ENCODE results near the gene HMCN1.

Gene HMCN1

GRCh38 chr1:185701650-185702049 lies 32.5 kb upstream of the HMCN1 start:
- Histone ChIP-seq H3K4me3 (ENCODE audit: insufficient read depth in 1 of 2, low read depth in 1 of 2, low read length in 2 of 2) (no peak overlapping the region), H3K79me1 (replicated peaks; ENCODE audit: low read length, poor library complexity, severe bottlenecking) (no peaks in the 10 kb centered on the region), H3K23ac (ENCODE audit: low read length in 2 of 2) (no peak overlapping the region), H3K4me2 (ENCODE audit: low read length, poor library complexity, severe bottlenecking) (no peak overlapping the region), H2BK15ac (ENCODE audit: low read depth, poor library complexity, severe bottlenecking) (no peak overlapping the region), H2AK5ac (ENCODE audit: low read length, severe bottlenecking) (no peak overlapping the region), H3K27me3 (ENCODE audit: control insufficient read depth in 1 of 2, insufficient read depth in 1 of 2, low read length in 2 of 2) (no peaks in the 10 kb centered on the region), H3K14ac (ENCODE audit: low read length in 2 of 2) (no peak overlapping the region), H4K8ac (ENCODE audit: low read length) (no peak overlapping the region), H3K36me3 (ENCODE audit: control insufficient read depth in 1 of 2, insufficient read depth in 2 of 2, low read depth in 1 of 2, low read length in 2 of 2) (no peaks in the 10 kb centered on the region), H2BK12ac (ENCODE audit: low read length in 2 of 2) (no peak overlapping the region), H3K27ac (ENCODE audit: low read length, poor library complexity, severe bottlenecking) (no peak overlapping the region), H2BK5ac (ENCODE audit: low read depth, low read length, poor library complexity, severe bottlenecking) (no peak overlapping the region), H2AFZ (ENCODE audit: low read depth, low read length) (no peak overlapping the region), H2BK120ac (ENCODE audit: low read depth, low read length) (no peak overlapping the region), H3K4ac (ENCODE audit: low read depth in 1 of 2, low read length in 2 of 2) (no peak overlapping the region), H3K4me1 (ENCODE audit: control insufficient read depth, insufficient read depth, low read depth, low read length) (no peaks in the 10 kb centered on the region), H3K9ac (ENCODE audit: low read length) (no peak overlapping the region), H4K91ac (ENCODE audit: low read length) (no peak overlapping the region), H3K18ac (ENCODE audit: low read depth in 1 of 2, low read length in 2 of 2) (no peak overlapping the region), H3K9me3 (ENCODE audit: control insufficient read depth, low read length) (no peaks in the 10 kb centered on the region)
- 100% methylated on average over 1 of the region's 2 CpGs for WGBS
- no peak for DNase-seq

DNA sequence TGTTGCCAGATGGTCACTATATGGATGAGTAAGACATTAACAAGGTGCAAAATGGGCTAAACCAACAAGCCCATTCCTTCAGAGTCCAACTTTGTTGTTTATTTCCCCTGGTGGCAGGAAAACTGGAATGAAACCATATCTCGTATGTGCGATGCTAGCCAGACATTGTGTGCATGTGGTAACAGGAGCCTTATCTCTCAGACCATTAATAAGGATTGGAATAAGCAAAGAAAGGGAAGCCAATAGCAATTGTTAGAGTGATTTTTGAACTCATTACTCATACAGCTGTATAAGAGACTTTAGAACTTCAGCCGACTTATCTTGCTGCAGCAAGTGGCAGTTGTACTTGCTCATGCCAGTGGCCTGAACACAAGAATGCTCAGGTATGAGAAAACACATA lies 30.0 kb upstream of the HMCN1 start:
- no peak overlapping the region for H2AK5ac ChIP-seq (ENCODE audit: low read length, severe bottlenecking)
- no peaks in the 10 kb centered on the region for H3K27me3 ChIP-seq (ENCODE audit: control insufficient read depth in 1 of 2, insufficient read depth in 1 of 2, low read length in 2 of 2)
- no peak overlapping the region for H4K8ac ChIP-seq (ENCODE audit: low read length)
- no peak overlapping the region for H2BK120ac ChIP-seq (ENCODE audit: low read depth, low read length)
- no peak overlapping the region for H3K18ac ChIP-seq (ENCODE audit: low read depth in 1 of 2, low read length in 2 of 2)
- H3K23ac ChIP-seq (ENCODE audit: low read length in 2 of 2), result no peak overlapping the region
- H3K14ac ChIP-seq (ENCODE audit: low read length in 2 of 2), result no peak overlapping the region
- no peak overlapping the region for H2BK15ac ChIP-seq (ENCODE audit: low read depth, poor library complexity, severe bottlenecking)
- no peak overlapping the region for H3K4me3 ChIP-seq (ENCODE audit: insufficient read depth in 1 of 2, low read depth in 1 of 2, low read length in 2 of 2)
- no peak overlapping the region for H3K27ac ChIP-seq (ENCODE audit: low read length, poor library complexity, severe bottlenecking)
- H3K4ac ChIP-seq (ENCODE audit: low read depth in 1 of 2, low read length in 2 of 2), result no peak overlapping the region
- H3K36me3 ChIP-seq (ENCODE audit: control insufficient read depth in 1 of 2, insufficient read depth in 2 of 2, low read depth in 1 of 2, low read length in 2 of 2), result no peaks in the 10 kb centered on the region
- no peak overlapping the region for H3K9ac ChIP-seq (ENCODE audit: low read length)
- no peaks in the 10 kb centered on the region for H3K9me3 ChIP-seq (ENCODE audit: control insufficient read depth, low read length)
- H3K4me1 ChIP-seq (ENCODE audit: control insufficient read depth, insufficient read depth, low read depth, low read length), result no peaks in the 10 kb centered on the region
- no peak for DNase-seq
- 97% methylated on average over 3 of the region's 3 CpGs for WGBS
- no peaks in the 10 kb centered on the region for H3K79me1 ChIP-seq (replicated peaks; ENCODE audit: low read length, poor library complexity, severe bottlenecking)
- no peak overlapping the region for H4K91ac ChIP-seq (ENCODE audit: low read length)
- H2AFZ ChIP-seq (ENCODE audit: low read depth, low read length), result no peak overlapping the region
- H3K4me2 ChIP-seq (ENCODE audit: low read length, poor library complexity, severe bottlenecking), result no peak overlapping the region
- no peak overlapping the region for H2BK12ac ChIP-seq (ENCODE audit: low read length in 2 of 2)
- no peak overlapping the region for H2BK5ac ChIP-seq (ENCODE audit: low read depth, low read length, poor library complexity, severe bottlenecking)

DNA sequence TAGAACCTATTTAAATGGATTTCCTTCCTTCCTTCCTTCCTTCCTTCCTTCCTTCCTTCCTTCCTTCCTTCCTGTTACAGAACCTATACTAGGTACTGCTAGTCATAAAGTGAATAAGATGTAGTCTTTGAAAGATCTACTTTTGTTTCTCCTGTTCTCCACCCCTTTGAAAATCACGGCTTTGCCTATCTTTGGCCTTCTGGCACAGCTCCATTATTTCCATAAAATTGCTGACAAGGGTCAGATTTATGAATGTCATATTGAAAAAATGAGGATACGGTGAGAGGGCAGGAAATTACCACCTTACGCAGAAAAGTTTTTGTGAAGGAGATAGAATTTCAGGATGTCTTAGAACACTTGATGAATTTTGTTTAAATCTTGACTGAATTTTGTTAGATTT lies 18.1 kb upstream of the HMCN1 start:
- H2BK5ac ChIP-seq (ENCODE audit: low read depth, low read length, poor library complexity, severe bottlenecking), result no peak overlapping the region
- H3K18ac ChIP-seq (ENCODE audit: low read depth in 1 of 2, low read length in 2 of 2), result no peak overlapping the region
- H3K23ac ChIP-seq (ENCODE audit: low read length in 2 of 2), result no peak overlapping the region
- H3K9me3 ChIP-seq (ENCODE audit: control insufficient read depth, low read length), result no peaks in the 10 kb centered on the region
- no peak overlapping the region for H3K9ac ChIP-seq (ENCODE audit: low read length)
- no peak overlapping the region for H4K8ac ChIP-seq (ENCODE audit: low read length)
- no peak overlapping the region for H2BK120ac ChIP-seq (ENCODE audit: low read depth, low read length)
- H3K4me2 ChIP-seq (ENCODE audit: low read length, poor library complexity, severe bottlenecking), result no peak overlapping the region
- H2BK15ac ChIP-seq (ENCODE audit: low read depth, poor library complexity, severe bottlenecking), result no peak overlapping the region
- DNase-seq, result no peak
- 100% methylated on average over 2 of the region's 3 CpGs for WGBS
- H3K4me3 ChIP-seq (ENCODE audit: insufficient read depth in 1 of 2, low read depth in 1 of 2, low read length in 2 of 2), result no peak overlapping the region
- no peak overlapping the region for H2BK12ac ChIP-seq (ENCODE audit: low read length in 2 of 2)
- H3K27ac ChIP-seq (ENCODE audit: low read length, poor library complexity, severe bottlenecking), result no peak overlapping the region
- H3K27me3 ChIP-seq (ENCODE audit: control insufficient read depth in 1 of 2, insufficient read depth in 1 of 2, low read length in 2 of 2), result no peaks in the 10 kb centered on the region
- H4K91ac ChIP-seq (ENCODE audit: low read length), result no peak overlapping the region
- no peak overlapping the region for H2AK5ac ChIP-seq (ENCODE audit: low read length, severe bottlenecking)
- H2AFZ ChIP-seq (ENCODE audit: low read depth, low read length), result no peak overlapping the region
- peaks cover 2% of the 10 kb centered on the region for H3K4me1 ChIP-seq (ENCODE audit: control insufficient read depth, insufficient read depth, low read depth, low read length)
- no peak overlapping the region for H3K4ac ChIP-seq (ENCODE audit: low read depth in 1 of 2, low read length in 2 of 2)
- H3K36me3 ChIP-seq (ENCODE audit: control insufficient read depth in 1 of 2, insufficient read depth in 2 of 2, low read depth in 1 of 2, low read length in 2 of 2), result no peaks in the 10 kb centered on the region
- H3K14ac ChIP-seq (ENCODE audit: low read length in 2 of 2), result no peak overlapping the region
- no peaks in the 10 kb centered on the region for H3K79me1 ChIP-seq (replicated peaks; ENCODE audit: low read length, poor library complexity, severe bottlenecking)

- peak; percentile 58 for DNase-seq
- Histone ChIP-seq H2AK5ac (ENCODE audit: low read length, severe bottlenecking) (no peak overlapping the region), H3K4ac (ENCODE audit: low read depth in 1 of 2, low read length in 2 of 2) (no peak overlapping the region), H4K8ac (ENCODE audit: low read length) (peak overlapping the region; percentile 5), H3K4me1 (ENCODE audit: control insufficient read depth, insufficient read depth, low read depth, low read length) (peaks cover 2% of the 10 kb centered on the region), H2BK5ac (ENCODE audit: low read depth, low read length, poor library complexity, severe bottlenecking) (no peak overlapping the region), H2BK15ac (ENCODE audit: low read depth, poor library complexity, severe bottlenecking) (no peak overlapping the region), H3K9ac (ENCODE audit: low read length) (peak overlapping the region; percentile 73), H3K27ac (ENCODE audit: low read length, poor library complexity, severe bottlenecking) (peak overlapping the region; percentile 69), H3K36me3 (ENCODE audit: control insufficient read depth in 1 of 2, insufficient read depth in 2 of 2, low read depth in 1 of 2, low read length in 2 of 2) (no peaks in the 10 kb centered on the region), H3K4me3 (ENCODE audit: insufficient read depth in 1 of 2, low read depth in 1 of 2, low read length in 2 of 2) (no peak overlapping the region), H3K23ac (ENCODE audit: low read length in 2 of 2) (no peak overlapping the region), H3K9me3 (ENCODE audit: control insufficient read depth, low read length) (no peaks in the 10 kb centered on the region), H2BK120ac (ENCODE audit: low read depth, low read length) (no peak overlapping the region), H4K91ac (ENCODE audit: low read length) (no peak overlapping the region), H3K27me3 (ENCODE audit: control insufficient read depth in 1 of 2, insufficient read depth in 1 of 2, low read length in 2 of 2) (no peaks in the 10 kb centered on the region), H3K18ac (ENCODE audit: low read depth in 1 of 2, low read length in 2 of 2) (no peak overlapping the region), H2BK12ac (ENCODE audit: low read length in 2 of 2) (no peak overlapping the region), H3K14ac (ENCODE audit: low read length in 2 of 2) (no peak overlapping the region), H3K79me1 (replicated peaks; ENCODE audit: low read length, poor library complexity, severe bottlenecking) (no peaks in the 10 kb centered on the region), H3K4me2 (ENCODE audit: low read length, poor library complexity, severe bottlenecking) (no peak overlapping the region), H2AFZ (ENCODE audit: low read depth, low read length) (peak overlapping the region; percentile 29)
- 19% methylated on average over 3 of the region's 4 CpGs for WGBS
Measured at GRCh38 chr1:185719021-185719420, 15.2 kb upstream of the HMCN1 start.
